Gastroesophageal sphincter (tissue), 4 donors: Measurements from ENCODE around the gene JDP2. TPM values are rescaled to one million over a fixed set of nuclear protein-coding genes. Genes with fewer than 3 reads are reported as not detected.

Experiments used
- ATAC-seq: fragments of 150-250 bp; one replicate; pipeline ENCODE4 v1.9.1; 2016; ENCODE audit warnings: mild to moderate bottlenecking, moderate library complexity
- H3K27ac ChIP-seq, 4 donors: fragments of 200-600 bp; sonication (generic) in 3 of 4; 1 replicate in 3 of 4; 2 replicates in 1 of 4; pipeline ENCODE4 v1.5.1; 2016 to 2019
- H3K27me3 ChIP-seq: fragments of 200-600 bp; sonication (generic); one replicate; pipeline ENCODE4 v1.5.1; 2019
- H3K36me3 ChIP-seq, 2 donors: fragments of 200-600 bp; sonication (generic); one replicate each; pipeline ENCODE4 v1.5.1; 2019; ENCODE audit warnings: control low read depth in 1 of 2
- H3K4me1 ChIP-seq, 3 donors: fragments of 200-600 bp; sonication (generic); 1 replicate in 2 of 3; 2 replicates in 1 of 3; pipeline ENCODE4 v1.5.1; 2016 to 2019; ENCODE audit warnings: control low read depth in 2 of 3
- H3K4me3 ChIP-seq, 2 donors: fragments of 200-600 bp; sonication (generic); one replicate each; pipeline ENCODE4 v1.5.1; 2019; ENCODE audit warnings: mild to moderate bottlenecking in 1 of 2, moderate library complexity in 1 of 2
- H3K9me3 ChIP-seq, 3 donors: fragments of 200-600 bp; sonication (generic); one replicate each; pipeline ENCODE4 v1.5.1; 2017 to 2019; ENCODE audit warnings: control low read depth in 2 of 3
- EP300 ChIP-seq: sonication (generic); formaldehyde crosslinking; IDR thresholded peaks from one replicate; pipeline ENCODE4 v1.6.1; 2017; ENCODE audit warnings: antibody characterized with exemption, mild to moderate bottlenecking
- POLR2A ChIP-seq, 2 donors: fragments of 450-650 bp; IDR thresholded peaks; one replicate each; pipeline ENCODE4 v1.6.1; 2017; ENCODE audit warnings: antibody characterized with exemption in 2 of 2, mild to moderate bottlenecking in 2 of 2, moderate library complexity in 1 of 2
- POLR2AphosphoS5 ChIP-seq: sonication (generic); formaldehyde crosslinking; IDR thresholded peaks from one replicate; pipeline ENCODE4 v1.6.1; 2017; ENCODE audit warnings: antibody characterized with exemption
- WGBS, 2 donors: methylation state at CpG; one replicate each; pipeline ENCODE4 v1.1.5; 2018; ENCODE audit warnings: low coverage in 1 of 2; 5-methylcytosine and 5-hydroxymethylcytosine counted together
- total RNA-seq, 4 donors: library from RNA; depleted of rRNA; stranded (reverse); fragments of >200 nt; gene quantifications; one replicate each; pipeline ENCODE4 v1.1.0, GENCODE V29; 2016
- TF ChIP-seq, protein P1 (sequence below), 4 experiments: fragments of 200-600 bp in 2 of 4; fragments of 450-650 bp in 2 of 4; sonication (generic) in 1 of 4; IDR thresholded peaks; one replicate each; pipeline ENCODE4 v1.5.1; 2017 to 2019; ENCODE audit warnings: antibody characterized with exemption in 4 of 4, mild to moderate bottlenecking in 2 of 4, moderate library complexity in 2 of 4

JDP2 gene
- total RNA-seq, 4 donors from 2014 or later, result 55.6 to 90.0 (median 70.8) TPM

DNA sequence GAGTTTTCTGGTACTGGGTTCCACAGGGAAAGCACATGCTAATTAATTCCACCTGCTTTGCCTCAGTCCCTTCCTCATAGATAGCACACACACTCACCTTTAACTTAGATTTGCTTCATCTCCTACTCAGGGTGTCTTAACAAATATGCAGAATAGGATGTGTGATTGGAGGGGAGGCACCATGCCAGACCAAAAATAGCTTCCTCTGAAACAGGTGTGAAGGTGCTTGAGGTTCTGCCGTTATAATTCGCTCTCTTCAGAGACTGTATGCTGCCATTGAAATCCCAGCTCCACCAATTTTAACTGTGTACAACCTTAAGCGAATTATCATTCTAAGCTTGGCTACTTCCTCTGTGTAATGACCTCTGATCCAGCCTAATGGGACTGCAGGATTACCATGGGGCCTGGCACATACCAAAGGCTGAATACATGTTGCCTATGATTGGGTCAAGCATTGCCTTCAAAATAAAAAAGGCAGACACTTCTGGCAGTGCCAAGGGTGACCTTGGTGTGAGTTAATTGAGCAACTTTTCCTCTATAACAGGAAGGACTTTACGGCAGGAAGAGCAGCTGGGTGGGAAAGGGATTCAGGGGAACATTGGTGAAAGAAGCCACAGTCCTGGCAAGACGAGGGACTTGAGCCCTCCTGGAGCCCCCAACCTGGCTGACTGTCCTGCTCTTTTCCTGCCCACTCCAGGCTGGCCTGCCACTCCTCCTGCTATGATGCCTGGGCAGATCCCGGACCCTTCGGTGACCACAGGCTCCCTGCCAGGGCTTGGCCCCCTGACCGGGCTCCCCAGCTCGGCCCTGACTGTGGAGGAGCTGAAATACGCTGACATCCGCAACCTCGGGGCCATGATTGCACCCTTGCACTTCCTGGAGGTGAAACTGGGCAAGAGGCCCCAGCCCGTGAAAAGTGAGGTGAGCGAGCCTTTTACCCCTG is 9.7 kb downstream of the JDP2 start:
- Histone ChIP-seq H3K27ac (peak overlapping the region in 3 of 4 donors; percentile 40 to 66 (median 60)), H3K4me3 (no peak overlapping the region), H3K27me3 (no peaks in the 10 kb centered on the region), H3K4me1 (peaks cover 4 to 94% (median 32%) of the 10 kb centered on the region in 3 donors), H3K9me3 (no peaks in the 10 kb centered on the region), H3K36me3 (peaks cover 0 to 73% of the 10 kb centered on the region in 2 donors)
- TF ChIP-seq, protein P1, sequence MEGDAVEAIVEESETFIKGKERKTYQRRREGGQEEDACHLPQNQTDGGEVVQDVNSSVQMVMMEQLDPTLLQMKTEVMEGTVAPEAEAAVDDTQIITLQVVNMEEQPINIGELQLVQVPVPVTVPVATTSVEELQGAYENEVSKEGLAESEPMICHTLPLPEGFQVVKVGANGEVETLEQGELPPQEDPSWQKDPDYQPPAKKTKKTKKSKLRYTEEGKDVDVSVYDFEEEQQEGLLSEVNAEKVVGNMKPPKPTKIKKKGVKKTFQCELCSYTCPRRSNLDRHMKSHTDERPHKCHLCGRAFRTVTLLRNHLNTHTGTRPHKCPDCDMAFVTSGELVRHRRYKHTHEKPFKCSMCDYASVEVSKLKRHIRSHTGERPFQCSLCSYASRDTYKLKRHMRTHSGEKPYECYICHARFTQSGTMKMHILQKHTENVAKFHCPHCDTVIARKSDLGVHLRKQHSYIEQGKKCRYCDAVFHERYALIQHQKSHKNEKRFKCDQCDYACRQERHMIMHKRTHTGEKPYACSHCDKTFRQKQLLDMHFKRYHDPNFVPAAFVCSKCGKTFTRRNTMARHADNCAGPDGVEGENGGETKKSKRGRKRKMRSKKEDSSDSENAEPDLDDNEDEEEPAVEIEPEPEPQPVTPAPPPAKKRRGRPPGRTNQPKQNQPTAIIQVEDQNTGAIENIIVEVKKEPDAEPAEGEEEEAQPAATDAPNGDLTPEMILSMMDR (IDR thresholded peaks at IDR 0.05), result no peak
- TF ChIP-seq POLR2AphosphoS5, result peak; percentile 23
- no peak for TF ChIP-seq POLR2A (IDR thresholded peaks at IDR 0.05)
- no peak for TF ChIP-seq EP300
- no peak for ATAC-seq
- 68 to 73% methylated on average over 3 to 6 of the region's 14 CpGs for WGBS, 2 donors

DNA sequence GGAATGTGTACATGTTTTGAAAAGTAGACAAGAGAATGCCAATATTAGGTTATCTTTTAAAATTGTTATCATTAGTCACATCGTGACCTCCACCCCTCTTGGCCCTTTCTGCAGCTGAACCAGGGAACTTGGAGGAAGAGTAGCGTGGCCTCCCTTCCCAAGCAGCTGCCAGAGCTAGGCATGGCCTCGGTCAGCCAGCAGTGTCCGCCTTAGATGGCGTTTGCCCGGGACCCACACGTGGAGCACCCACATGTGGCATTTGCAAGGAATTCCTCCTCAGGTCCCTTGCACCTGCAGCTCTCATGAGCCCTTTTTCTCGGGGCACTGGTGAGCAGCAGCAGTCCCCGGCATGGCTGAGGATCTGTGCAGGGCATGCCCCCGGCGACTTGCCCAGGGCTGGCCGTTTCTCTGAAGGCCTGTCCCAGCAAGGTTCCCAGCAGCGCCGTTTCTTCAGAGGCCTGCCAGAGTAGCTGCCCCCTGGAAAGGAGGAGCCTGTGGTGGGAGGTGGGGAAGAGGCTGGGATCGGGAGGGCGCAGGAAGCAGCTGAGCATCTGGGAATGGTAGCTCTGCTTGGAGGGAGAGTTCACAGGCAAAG is 10.8 kb downstream of the JDP2 start:
- Histone ChIP-seq H3K4me1 (peaks cover 11 to 99% (median 37%) of the 10 kb centered on the region in 3 donors), H3K36me3 (peaks cover 0 to 71% of the 10 kb centered on the region in 2 donors), H3K27me3 (no peaks in the 10 kb centered on the region), H3K9me3 (no peaks in the 10 kb centered on the region), H3K4me3 (no peak overlapping the region), H3K27ac (peak overlapping the region in 3 of 4 donors; percentile 47 to 82 (median 66))
- ATAC-seq, result no peak
- 83 to 94% methylated on average over 1 to 6 of the region's 16 CpGs for WGBS, 2 donors
- TF ChIP-seq, protein P1 (IDR thresholded peaks at IDR 0.05), result no peak
- no peak for TF ChIP-seq POLR2A (IDR thresholded peaks at IDR 0.05)
- TF ChIP-seq POLR2AphosphoS5, result no peak
- TF ChIP-seq EP300, result no peak

DNA sequence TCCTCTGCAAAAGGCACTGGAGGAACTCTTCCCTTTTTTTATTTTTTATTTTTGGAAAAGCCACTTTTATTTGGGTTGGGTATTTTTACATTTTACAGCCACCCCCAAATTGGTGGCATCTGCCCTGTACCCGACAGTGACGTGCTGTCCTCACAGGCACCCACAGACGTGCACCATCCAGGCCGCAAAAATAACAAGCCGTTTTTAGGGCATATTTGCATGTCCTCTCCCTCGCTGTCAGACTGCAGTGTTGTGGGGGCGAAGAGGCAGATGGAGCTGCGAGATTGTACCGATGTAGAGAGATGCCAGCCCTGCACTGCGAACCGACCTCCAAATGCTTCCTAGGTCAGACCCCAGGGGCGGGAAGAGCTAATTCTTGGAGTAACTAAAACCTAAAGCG is 12.2 kb downstream of the JDP2 start:
- 20 to 89% methylated on average over 1 to 13 of the region's 13 CpGs for WGBS, 2 donors
- TF ChIP-seq EP300, result no peak
- TF ChIP-seq, protein P1 (IDR thresholded peaks at IDR 0.05), result no peak
- Histone ChIP-seq H3K27ac (peak overlapping the region in 2 of 4 donors; percentile 47 to 82), H3K4me3 (no peak overlapping the region), H3K27me3 (no peaks in the 10 kb centered on the region), H3K4me1 (peaks cover 12 to 99% (median 41%) of the 10 kb centered on the region in 3 donors), H3K36me3 (peaks cover 0 to 69% of the 10 kb centered on the region in 2 donors), H3K9me3 (no peaks in the 10 kb centered on the region)
- ATAC-seq, result no peak

DNA sequence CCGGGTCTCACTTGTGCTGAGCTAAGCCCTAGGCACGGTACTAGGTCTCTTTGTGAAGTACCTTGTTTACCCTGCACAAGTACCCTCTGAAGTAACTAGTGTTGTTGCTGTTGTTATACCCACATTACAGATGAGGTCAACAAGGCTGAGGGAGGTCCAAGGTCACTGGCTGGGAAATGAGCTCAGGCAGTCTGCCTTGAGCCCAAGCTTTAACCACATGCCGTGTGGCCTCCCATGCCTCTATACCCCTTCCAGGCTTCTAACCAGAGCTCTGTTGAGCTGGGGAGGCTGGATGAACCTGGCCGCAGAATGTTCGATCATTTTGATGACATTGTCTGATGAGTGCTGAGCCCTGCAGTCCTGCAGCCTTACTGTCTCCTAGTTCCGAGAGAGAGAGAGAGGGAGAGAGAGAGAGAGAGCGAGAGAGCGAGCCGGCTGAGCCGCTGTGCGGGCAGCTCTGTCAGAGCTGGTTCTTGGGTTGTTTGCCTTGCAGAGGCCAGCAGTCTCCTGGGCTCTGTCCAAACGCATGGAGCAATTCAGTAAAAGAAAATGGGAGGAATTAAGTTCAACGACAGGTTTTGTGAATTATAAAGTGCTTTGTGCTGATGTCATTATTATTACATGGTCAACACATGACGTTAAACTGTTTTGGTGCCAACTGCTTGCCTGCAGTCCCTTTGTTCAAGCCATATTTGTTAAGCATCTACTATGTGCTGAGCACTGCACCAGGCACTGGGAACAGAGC is 13.1 kb downstream of the JDP2 start:
- ATAC-seq, result peak; percentile 90
- H3K4me1 ChIP-seq, result peaks cover 12 to 93% (median 41%) of the 10 kb centered on the region in 3 donors
- no peaks in the 10 kb centered on the region for H3K27me3 ChIP-seq
- H3K36me3 ChIP-seq, result peaks cover 0 to 67% of the 10 kb centered on the region in 2 donors
- H3K9me3 ChIP-seq, result no peaks in the 10 kb centered on the region
- TF ChIP-seq POLR2A (IDR thresholded peaks at IDR 0.05) (no peak), EP300 (no peak), POLR2AphosphoS5 (peak; percentile 87)
- WGBS, 2 donors, result 16 to 32% methylated on average over 6 to 7 of the region's 14 CpGs
- no peak overlapping the region for H3K4me3 ChIP-seq
- H3K27ac ChIP-seq, result peak overlapping the region; percentile 78 to 84 (median 82)

DNA sequence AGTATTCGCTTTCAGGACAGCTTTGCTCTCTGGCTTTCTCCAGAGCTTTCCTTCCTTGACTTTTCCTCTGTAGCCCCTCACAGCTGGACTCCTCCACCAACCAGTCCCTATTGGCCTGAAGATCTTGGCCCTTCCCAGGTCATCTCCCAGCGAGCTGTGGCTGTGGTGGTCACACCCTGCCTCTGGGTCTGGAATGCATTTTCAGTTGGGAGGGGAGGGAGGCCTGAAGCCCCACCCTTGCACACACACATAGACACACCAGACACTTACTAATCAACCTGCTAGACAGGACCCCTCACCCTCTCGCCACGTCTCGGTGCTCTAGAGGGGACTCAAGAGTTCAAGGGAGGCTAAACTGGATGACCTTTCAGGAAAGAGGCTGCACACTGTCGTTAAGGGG is 13.9 kb downstream of the JDP2 start:
- TF ChIP-seq POLR2AphosphoS5 (no peak), EP300 (no peak), POLR2A (IDR thresholded peaks at IDR 0.05) (no peak)
- TF ChIP-seq, protein P1 (IDR thresholded peaks at IDR 0.05), result no peak
- Histone ChIP-seq H3K9me3 (no peaks in the 10 kb centered on the region), H3K4me3 (no peak overlapping the region), H3K27ac (peak overlapping the region; percentile 78 to 84 (median 82)), H3K27me3 (no peaks in the 10 kb centered on the region), H3K4me1 (peaks cover 12 to 92% (median 41%) of the 10 kb centered on the region in 3 donors), H3K36me3 (peaks cover 0 to 58% of the 10 kb centered on the region in 2 donors)
- WGBS, 2 donors, result 49 to 75% methylated on average over 2 to 3 of the region's 6 CpGs
- no peak for ATAC-seq
